Fibroblast of lung (primary cell): ENCODE results near the gene EVI5. TPM values are rescaled to one million over a fixed set of nuclear protein-coding genes. Genes with fewer than 3 reads are reported as not detected.

Experiments used
- DNase-seq, 2 donors: peaks; one replicate each; pipeline versions ENCODE4 v3.0.0 to v3.0.0-alpha.2; 2010; ENCODE audit warnings: low read depth in 2 of 2
- H2AFZ ChIP-seq: 2 replicates; pipeline ENCODE4 v1.5.1; 2012; ENCODE audit warnings: low read length, control low read depth, inconsistent platforms
- H3K27ac ChIP-seq: 2 replicates; pipeline ENCODE4 v1.5.1; 2011; ENCODE audit warnings: low read length, control low read depth; ENCODE audit not compliant: insufficient read depth
- H3K27me3 ChIP-seq: 2 replicates; pipeline ENCODE4 v1.5.1; 2011; ENCODE audit warnings: mild to moderate bottlenecking, low read length; ENCODE audit not compliant: control insufficient read depth, insufficient read depth
- H3K36me3 ChIP-seq: 2 replicates; pipeline ENCODE4 v1.5.1; 2011; ENCODE audit warnings: low read length; ENCODE audit not compliant: control insufficient read depth, insufficient read depth
- H3K4me1 ChIP-seq: 2 replicates; pipeline ENCODE4 v1.5.1; 2011; ENCODE audit warnings: low read length; ENCODE audit not compliant: control insufficient read depth, insufficient read depth; ENCODE audit errors: extremely low read depth
- H3K4me2 ChIP-seq: 2 replicates; pipeline ENCODE4 v1.5.1; 2011; ENCODE audit warnings: low read length, control low read depth; ENCODE audit not compliant: insufficient read depth; ENCODE audit errors: extremely low read depth
- H3K4me3 ChIP-seq, 4 experiments: fragments of 200-600 bp in 1 of 4; sonication (generic) in 1 of 4; replicated peaks in 1 of 4; 2 replicates each; pipeline ENCODE4 v1.5.1; 2011 to 2016; ENCODE audit warnings: low read length in 4 of 4, low read depth in 3 of 4, mild to moderate bottlenecking in 3 of 4, control low read depth in 2 of 4, inconsistent platforms in 1 of 4, mixed read lengths in 1 of 4; ENCODE audit not compliant: insufficient read depth in 1 of 4; ENCODE audit errors: control extremely low read depth in 1 of 4
- H3K79me2 ChIP-seq: 2 replicates; pipeline ENCODE4 v1.5.1; 2012; ENCODE audit warnings: mild to moderate bottlenecking, low read length, inconsistent platforms; ENCODE audit not compliant: control insufficient read depth, insufficient read depth
- H3K9ac ChIP-seq: 2 replicates; pipeline ENCODE4 v1.5.1; 2011; ENCODE audit warnings: mild to moderate bottlenecking, low read length, control low read depth; ENCODE audit not compliant: insufficient read depth
- H3K9me3 ChIP-seq: 2 replicates; pipeline ENCODE4 v1.5.1; 2012; ENCODE audit warnings: low read depth, low read length; ENCODE audit not compliant: control insufficient read depth, insufficient read depth
- H4K20me1 ChIP-seq: 2 replicates; pipeline ENCODE4 v1.5.1; 2011; ENCODE audit warnings: low read length; ENCODE audit not compliant: control insufficient read depth, insufficient read depth; ENCODE audit errors: extremely low read depth
- EZH2 ChIP-seq: IDR thresholded peaks from 2 replicates; pipeline ENCODE4 v1.5.1; 2012; ENCODE audit warnings: low read length, control low read depth, mild to moderate bottlenecking; ENCODE audit errors: missing control alignments
- polyA plus RNA-seq, 2 donors: library from polyadenylated mRNA; depleted of rRNA in 1 of 2; stranded (reverse) in 1 of 2; unstranded in 1 of 2; fragments of >200 nt; gene quantifications; 2 replicates each; pipeline ENCODE4 v1.2.1, GENCODE V29; 2011 to 2012; ENCODE audit warnings: missing spikeins in 1 of 2
- total RNA-seq: library from RNA; depleted of rRNA; stranded (reverse); fragments of >200 nt; gene quantifications from 2 replicates; pipeline ENCODE4 v1.2.1, GENCODE V29; 2014
- TF ChIP-seq, protein P1 (sequence below), 2 donors: IDR thresholded peaks in 1 of 2; conservative IDR thresholded peaks in 1 of 2; 1 replicate in 1 of 2; 2 replicates in 1 of 2; pipeline ENCODE4 v1.5.1; 2011 to 2012; ENCODE audit warnings: low read length in 2 of 2, control low read depth in 1 of 2, inconsistent platforms in 1 of 2, low read depth in 1 of 2, mild to moderate bottlenecking in 1 of 2

EVI5 gene
- total and polyA plus RNA-seq, 2 donors (not counting 1 experiment from before 2014, with no cell fraction given) = 32.5 to 48.1 TPM

- no peak overlapping the region for H3K9ac ChIP-seq
- no peak overlapping the region for H3K4me3 ChIP-seq
- no peaks in the 10 kb centered on the region for H3K27me3 ChIP-seq
- no peaks in the 10 kb centered on the region for H3K36me3 ChIP-seq
- no peaks in the 10 kb centered on the region for H4K20me1 ChIP-seq
- H3K4me1 ChIP-seq = no peaks in the 10 kb centered on the region
- no peak for DNase-seq
- H3K9me3 ChIP-seq = no peaks in the 10 kb centered on the region
- H2AFZ ChIP-seq = no peak overlapping the region
- H3K4me2 ChIP-seq = no peak overlapping the region
- TF ChIP-seq EZH2 = no peak
- TF ChIP-seq, protein P1, sequence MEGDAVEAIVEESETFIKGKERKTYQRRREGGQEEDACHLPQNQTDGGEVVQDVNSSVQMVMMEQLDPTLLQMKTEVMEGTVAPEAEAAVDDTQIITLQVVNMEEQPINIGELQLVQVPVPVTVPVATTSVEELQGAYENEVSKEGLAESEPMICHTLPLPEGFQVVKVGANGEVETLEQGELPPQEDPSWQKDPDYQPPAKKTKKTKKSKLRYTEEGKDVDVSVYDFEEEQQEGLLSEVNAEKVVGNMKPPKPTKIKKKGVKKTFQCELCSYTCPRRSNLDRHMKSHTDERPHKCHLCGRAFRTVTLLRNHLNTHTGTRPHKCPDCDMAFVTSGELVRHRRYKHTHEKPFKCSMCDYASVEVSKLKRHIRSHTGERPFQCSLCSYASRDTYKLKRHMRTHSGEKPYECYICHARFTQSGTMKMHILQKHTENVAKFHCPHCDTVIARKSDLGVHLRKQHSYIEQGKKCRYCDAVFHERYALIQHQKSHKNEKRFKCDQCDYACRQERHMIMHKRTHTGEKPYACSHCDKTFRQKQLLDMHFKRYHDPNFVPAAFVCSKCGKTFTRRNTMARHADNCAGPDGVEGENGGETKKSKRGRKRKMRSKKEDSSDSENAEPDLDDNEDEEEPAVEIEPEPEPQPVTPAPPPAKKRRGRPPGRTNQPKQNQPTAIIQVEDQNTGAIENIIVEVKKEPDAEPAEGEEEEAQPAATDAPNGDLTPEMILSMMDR (conservative IDR thresholded peaks at IDR 0.05 in 1 of 2, IDR thresholded peaks at IDR 0.05 in 1 of 2; ENCODE audit: low read depth in 1 of 2, low read length in 2 of 2) = no peak
- no peak overlapping the region for H3K27ac ChIP-seq
- no peaks in the 10 kb centered on the region for H3K79me2 ChIP-seq
These were observed 212.4 kb downstream of the EVI5 start for GRCh38 chr1:92572520-92572919.

DNA sequence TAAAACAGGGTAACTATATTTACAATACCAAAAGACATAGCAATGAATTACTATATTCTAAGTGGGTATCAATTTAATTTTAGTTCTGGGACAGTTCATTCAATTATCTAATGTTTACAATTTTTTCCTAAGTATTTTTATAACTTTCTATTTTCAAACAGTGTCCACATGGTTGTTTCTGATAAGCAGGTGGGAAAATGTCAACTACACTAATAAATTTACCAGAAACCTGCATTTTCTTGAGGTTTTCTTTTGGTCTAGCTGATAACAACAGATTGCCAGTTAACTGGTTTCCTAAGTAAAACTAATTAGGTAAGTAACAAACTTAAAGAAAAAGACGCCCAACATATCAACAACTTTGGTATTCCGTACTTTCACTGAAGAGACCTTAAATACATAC is 213.3 kb downstream of the EVI5 start:
- Histone ChIP-seq H3K36me3 (no peaks in the 10 kb centered on the region), H2AFZ (no peak overlapping the region), H3K79me2 (no peaks in the 10 kb centered on the region), H3K27ac (no peak overlapping the region), H3K4me2 (no peak overlapping the region), H3K4me1 (no peaks in the 10 kb centered on the region), H3K27me3 (no peaks in the 10 kb centered on the region), H3K4me3 (no peak overlapping the region), H3K9me3 (no peaks in the 10 kb centered on the region), H4K20me1 (no peaks in the 10 kb centered on the region), H3K9ac (no peak overlapping the region)
- TF ChIP-seq, protein P1 (conservative IDR thresholded peaks at IDR 0.05 in 1 of 2, IDR thresholded peaks at IDR 0.05 in 1 of 2; ENCODE audit: low read depth in 1 of 2, low read length in 2 of 2) = no peak
- no peak for TF ChIP-seq EZH2
- DNase-seq = no peak

- H3K9me3 ChIP-seq = no peaks in the 10 kb centered on the region
- no peak overlapping the region for H3K4me3 ChIP-seq
- no peak overlapping the region for H3K9ac ChIP-seq
- no peak overlapping the region for H3K27ac ChIP-seq
- no peaks in the 10 kb centered on the region for H4K20me1 ChIP-seq
- H3K27me3 ChIP-seq = no peaks in the 10 kb centered on the region
- H3K4me2 ChIP-seq = no peak overlapping the region
- H2AFZ ChIP-seq = no peak overlapping the region
- H3K4me1 ChIP-seq = no peaks in the 10 kb centered on the region
- H3K36me3 ChIP-seq = no peaks in the 10 kb centered on the region
- H3K79me2 ChIP-seq = no peaks in the 10 kb centered on the region
- DNase-seq = peak; percentile 32 to 70
- TF ChIP-seq, protein P1 (conservative IDR thresholded peaks at IDR 0.05 in 1 of 2, IDR thresholded peaks at IDR 0.05 in 1 of 2; ENCODE audit: low read depth in 1 of 2, low read length in 2 of 2) = no peak
- TF ChIP-seq EZH2 = no peak
These were observed 217.6 kb downstream of the EVI5 start for GRCh38 chr1:92567211-92567868.
